Stimulated activated naive CD4-positive, alpha-beta T cell (primary cell): ENCODE data around the gene GPRC5C.
"Not testable (repeated sequence)": the region's sequence is repeated elsewhere in the genome, so short reads cannot be mapped to it uniquely, and the experiment has no call there.

Source experiments
- DNase-seq, 6 experiments: peaks; one replicate each; lab custom pipeline; 2025; lab: John Stamatoyannopoulos, UW

The GPRC5C gene

DNA sequence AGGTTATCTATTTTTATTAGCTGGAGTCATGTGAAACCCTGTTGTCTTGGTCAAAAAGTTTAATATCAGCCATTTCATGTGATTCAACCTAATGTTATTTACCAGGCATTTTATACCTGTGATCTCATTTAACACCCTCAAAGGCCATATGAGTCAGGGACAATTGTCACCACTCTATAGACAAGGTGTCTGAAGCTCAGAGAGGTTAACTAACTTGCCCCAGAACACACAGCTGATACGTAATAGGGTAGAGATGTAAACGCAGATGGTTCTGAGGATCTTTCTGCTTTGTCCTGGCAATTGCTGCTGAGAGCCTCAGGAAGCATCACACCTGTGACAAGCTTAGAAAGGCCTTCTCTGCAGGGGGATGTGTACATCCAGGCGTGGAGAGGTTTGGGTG is 39.5 kb downstream of the GPRC5C start:
- DNase-seq: no peak

GRCh38 chr17:74472890-74473289 is 41.0 kb downstream of the GPRC5C start:
- no peak for DNase-seq

GRCh38 chr17:74473294-74473693 is 41.4 kb downstream of the GPRC5C start:
- DNase-seq: no peak

DNA sequence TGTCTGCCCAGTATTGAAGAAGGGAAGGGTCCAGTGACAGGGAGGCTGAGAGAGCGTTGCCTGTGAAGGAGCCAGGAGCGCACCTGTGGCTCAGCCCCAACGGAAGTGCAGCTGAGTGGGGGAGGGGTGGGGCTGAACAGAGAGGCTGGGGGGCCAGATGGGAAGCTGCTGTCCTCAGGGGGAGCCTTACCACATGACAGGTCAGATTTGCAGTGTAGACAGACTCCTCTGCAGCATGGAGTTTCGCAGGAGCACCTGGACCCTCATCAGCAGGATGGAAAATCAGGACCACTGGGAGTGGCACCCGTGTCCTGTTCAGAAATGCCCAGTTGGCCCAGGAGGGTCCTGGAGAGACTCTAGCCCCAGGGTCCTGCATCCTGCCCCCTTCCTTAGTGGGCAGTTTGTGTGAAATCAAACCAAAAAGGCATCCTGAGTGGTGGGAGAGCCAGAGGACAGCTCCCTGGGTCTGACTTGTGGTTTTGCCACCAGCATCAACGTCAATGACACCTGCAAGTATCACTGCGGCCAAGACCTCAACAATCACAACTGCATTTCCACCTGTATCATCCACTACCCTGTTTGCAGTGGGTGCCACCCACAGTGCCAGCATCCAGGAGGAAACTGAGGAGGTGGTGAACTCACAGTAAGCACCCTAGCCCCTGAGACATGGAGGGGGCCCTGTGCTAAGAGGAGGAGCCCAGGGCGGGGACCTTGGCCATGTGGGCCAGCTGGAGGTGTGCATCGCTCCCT is 42.3 kb downstream of the GPRC5C start:
- peak in 3 of 6 experiments; percentile 12 to 35 (median 16) for DNase-seq

- DNase-seq: no peak
Measured at GRCh38 chr17:74475189-74475588, 43.3 kb downstream of the GPRC5C start.

- no peak for DNase-seq
Measured at GRCh38 chr17:74477411-74477810, 45.5 kb downstream of the GPRC5C start.

- peak in 3 of 6 experiments; percentile 9 to 59 (median 45) for DNase-seq
Measured at GRCh38 chr17:74478420-74479100, 46.7 kb downstream of the GPRC5C start.

GRCh38 chr17:74480290-74480689 is 48.4 kb downstream of the GPRC5C start:
- DNase-seq: no peak

- no peak for DNase-seq
Measured at GRCh38 chr17:74481621-74482020, 49.7 kb downstream of the GPRC5C start.

- no peak for DNase-seq
Measured at GRCh38 chr17:74484066-74484465, 52.2 kb downstream of the GPRC5C start.

DNA sequence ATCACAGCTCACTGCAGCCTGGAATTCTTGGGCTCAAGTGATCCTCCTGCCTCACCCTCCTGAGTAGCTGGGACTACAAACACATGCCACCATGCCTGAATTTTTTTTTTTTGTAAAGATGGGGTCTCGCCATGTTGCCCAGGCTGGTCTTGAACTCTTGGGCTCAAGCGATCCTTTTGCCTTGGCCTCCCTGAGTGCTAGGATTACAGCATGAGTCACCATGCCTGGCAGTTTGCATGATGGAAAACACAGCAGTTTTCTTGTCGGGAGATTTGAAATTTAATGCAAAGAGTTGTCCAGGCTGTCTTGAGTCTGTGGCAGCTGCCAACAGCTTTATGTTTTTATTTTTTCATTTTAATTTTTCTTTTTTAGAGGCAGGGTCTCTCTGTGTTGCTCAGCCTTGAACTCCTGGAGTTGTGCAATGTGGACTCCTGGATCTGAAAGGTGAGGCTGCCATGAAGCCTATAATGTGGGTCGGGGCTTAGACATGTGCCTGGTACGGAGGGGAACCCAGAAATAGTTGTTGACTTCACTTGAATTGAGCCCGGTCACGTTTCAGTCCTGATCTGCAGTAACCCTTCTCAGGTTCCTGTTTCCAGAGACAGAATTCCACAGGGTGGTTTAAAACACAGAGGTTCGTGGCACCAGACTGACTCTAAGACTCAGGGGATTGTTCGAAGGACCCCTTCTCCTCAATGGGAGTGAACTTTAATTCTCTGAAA is 53.3 kb downstream of the GPRC5C start:
- no peak for DNase-seq

- no peak for DNase-seq
Measured at GRCh38 chr17:74485841-74486240, 54.0 kb downstream of the GPRC5C start.

GRCh38 chr17:74488276-74488675 is 56.4 kb downstream of the GPRC5C start:
- not testable (repeated sequence) for DNase-seq

DNA sequence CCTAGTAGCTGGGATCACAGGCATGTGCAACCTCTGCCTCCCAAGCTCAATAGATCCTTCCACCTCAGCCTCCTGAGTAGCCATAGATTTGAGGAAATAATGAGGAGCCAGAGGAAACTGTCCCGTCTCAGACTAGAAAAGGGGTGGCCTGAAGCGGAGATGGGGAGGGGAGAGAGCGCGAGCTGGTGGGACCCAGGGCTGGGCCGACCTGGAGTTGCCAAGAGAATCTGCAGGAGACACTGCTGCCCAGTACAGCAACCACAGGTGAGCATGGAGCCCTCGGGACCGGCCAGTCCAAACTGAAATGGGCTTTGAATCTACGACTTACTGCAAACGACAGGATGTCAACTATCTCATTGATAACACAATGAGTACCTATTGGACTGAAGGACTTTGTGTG is 58.8 kb downstream of the GPRC5C start:
- DNase-seq: no peak

GRCh38 chr17:74491626-74492025 is 59.7 kb downstream of the GPRC5C start:
- DNase-seq: no peak

- DNase-seq: peak; percentile 41 to 71 (median 58)
Measured at GRCh38 chr17:74493331-74493833, 61.5 kb downstream of the GPRC5C start.
